AG09309 (cell line): ENCODE data around the gene AEBP1.

Source experiments
- DNase-seq: peaks from one replicate; pipeline ENCODE4 v3.0.0-alpha.2; 2010; ENCODE audit warnings: low read depth
- H3K4me3 ChIP-seq: 2 replicates; pipeline ENCODE4 v1.5.1; 2011; ENCODE audit warnings: mild to moderate bottlenecking, low read depth, low read length, moderate library complexity; ENCODE audit not compliant: control insufficient read depth
- TF ChIP-seq, protein P1 (sequence below): IDR thresholded peaks from 2 replicates; pipeline ENCODE4 v1.5.1; 2011; ENCODE audit warnings: mild to moderate bottlenecking, low read depth, low read length, inconsistent platforms; ENCODE audit not compliant: insufficient read depth, control insufficient read depth; ENCODE audit errors: missing control alignments

The AEBP1 gene

GRCh38 chr7:44074349-44074695, 29.8 kb upstream of the AEBP1 start:
- DNase-seq: no peak
- TF ChIP-seq, protein P1, sequence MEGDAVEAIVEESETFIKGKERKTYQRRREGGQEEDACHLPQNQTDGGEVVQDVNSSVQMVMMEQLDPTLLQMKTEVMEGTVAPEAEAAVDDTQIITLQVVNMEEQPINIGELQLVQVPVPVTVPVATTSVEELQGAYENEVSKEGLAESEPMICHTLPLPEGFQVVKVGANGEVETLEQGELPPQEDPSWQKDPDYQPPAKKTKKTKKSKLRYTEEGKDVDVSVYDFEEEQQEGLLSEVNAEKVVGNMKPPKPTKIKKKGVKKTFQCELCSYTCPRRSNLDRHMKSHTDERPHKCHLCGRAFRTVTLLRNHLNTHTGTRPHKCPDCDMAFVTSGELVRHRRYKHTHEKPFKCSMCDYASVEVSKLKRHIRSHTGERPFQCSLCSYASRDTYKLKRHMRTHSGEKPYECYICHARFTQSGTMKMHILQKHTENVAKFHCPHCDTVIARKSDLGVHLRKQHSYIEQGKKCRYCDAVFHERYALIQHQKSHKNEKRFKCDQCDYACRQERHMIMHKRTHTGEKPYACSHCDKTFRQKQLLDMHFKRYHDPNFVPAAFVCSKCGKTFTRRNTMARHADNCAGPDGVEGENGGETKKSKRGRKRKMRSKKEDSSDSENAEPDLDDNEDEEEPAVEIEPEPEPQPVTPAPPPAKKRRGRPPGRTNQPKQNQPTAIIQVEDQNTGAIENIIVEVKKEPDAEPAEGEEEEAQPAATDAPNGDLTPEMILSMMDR: no peak
- H3K4me3 ChIP-seq: no peak overlapping the region

GRCh38 chr7:44075296-44076075, 28.7 kb upstream of the AEBP1 start:
- no peak overlapping the region for H3K4me3 ChIP-seq
- DNase-seq: no peak
- TF ChIP-seq, protein P1: no peak

GRCh38 chr7:44076101-44076895, 27.8 kb upstream of the AEBP1 start:
- TF ChIP-seq, protein P1: no peak
- H3K4me3 ChIP-seq: no peak overlapping the region
- DNase-seq: no peak

DNA sequence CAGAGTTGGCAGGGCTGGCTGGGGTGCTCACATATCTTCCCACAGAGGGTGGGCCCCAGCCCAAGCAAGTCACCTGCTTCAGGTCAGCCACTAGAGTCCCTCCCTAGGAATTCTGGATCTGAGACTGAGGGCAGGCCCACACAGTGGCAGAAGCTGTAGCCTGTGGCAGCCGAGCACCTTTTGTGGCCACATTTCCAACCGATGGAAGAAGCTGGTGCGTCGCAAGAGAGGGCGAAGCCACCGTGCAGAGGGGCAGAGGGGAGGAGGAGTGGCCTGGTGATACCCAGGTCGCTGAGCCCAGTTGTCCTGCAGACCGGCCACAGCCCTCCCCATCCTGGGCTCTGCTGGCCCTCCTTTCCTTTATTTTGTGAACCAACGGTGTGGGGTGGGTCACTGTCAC, 27.1 kb upstream of the AEBP1 start:
- TF ChIP-seq, protein P1: no peak
- H3K4me3 ChIP-seq: no peak overlapping the region
- no peak for DNase-seq

GRCh38 chr7:44077681-44078091, 26.5 kb upstream of the AEBP1 start:
- TF ChIP-seq, protein P1: no peak
- no peak overlapping the region for H3K4me3 ChIP-seq
- no peak for DNase-seq

GRCh38 chr7:44078521-44078920, 25.6 kb upstream of the AEBP1 start:
- no peak for DNase-seq
- TF ChIP-seq, protein P1: no peak
- no peak overlapping the region for H3K4me3 ChIP-seq
